HG02798 (cell line): ENCODE measurements around the gene BACE2.
"Not testable (repeated sequence)": the region's sequence is repeated elsewhere in the genome, so short reads cannot be mapped to it uniquely, and the experiment has no call there.

Experiments used
- ATAC-seq: cut with Tn5 transposase; IDR thresholded peaks from one replicate; pipeline ENCODE4 v1.9.1; 2021; ENCODE audit warnings: mild to moderate bottlenecking; ENCODE audit not compliant: unreplicated experiment, poor library complexity

BACE2 gene

DNA sequence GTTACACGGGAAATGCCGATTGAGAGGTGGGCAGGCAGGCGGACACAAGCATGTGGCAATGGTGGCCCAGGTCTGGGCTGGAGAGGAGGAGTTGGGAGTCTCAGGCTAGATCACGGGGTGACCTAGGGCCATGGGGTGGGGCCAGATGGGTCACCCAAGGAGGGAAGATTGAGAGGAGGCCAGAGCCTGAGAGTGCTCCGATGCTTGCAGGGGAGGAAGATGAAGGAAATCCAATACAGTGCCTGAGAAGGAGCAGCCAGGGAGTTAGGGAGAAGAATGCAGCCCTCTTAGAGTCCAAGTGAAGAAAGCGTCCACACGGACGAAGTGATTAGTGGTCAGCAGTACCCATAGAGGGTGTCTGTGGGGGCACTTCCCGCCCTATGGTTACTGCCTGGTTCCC lies 87.2 kb downstream of the BACE2 start:
- ATAC-seq, result no peak

DNA sequence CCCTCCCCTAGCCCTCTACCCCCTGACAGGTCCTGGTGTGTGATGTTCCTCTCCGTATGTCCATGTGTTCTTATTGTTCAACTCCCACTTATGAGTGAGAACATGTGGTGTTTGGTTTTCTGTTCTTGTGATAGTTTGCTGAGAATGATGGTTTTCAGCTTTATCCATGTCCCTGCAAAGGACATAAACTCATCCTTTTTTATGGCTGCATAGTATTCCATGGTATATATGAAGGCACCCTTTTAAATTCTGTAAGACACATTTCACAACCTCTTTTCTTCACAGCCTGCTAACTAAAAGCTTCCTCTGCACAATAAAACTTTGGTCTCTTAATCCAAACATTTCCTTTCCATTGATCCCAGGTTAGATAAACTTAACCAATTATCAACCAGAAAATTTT lies 88.3 kb downstream of the BACE2 start:
- not testable (repeated sequence) for ATAC-seq

DNA sequence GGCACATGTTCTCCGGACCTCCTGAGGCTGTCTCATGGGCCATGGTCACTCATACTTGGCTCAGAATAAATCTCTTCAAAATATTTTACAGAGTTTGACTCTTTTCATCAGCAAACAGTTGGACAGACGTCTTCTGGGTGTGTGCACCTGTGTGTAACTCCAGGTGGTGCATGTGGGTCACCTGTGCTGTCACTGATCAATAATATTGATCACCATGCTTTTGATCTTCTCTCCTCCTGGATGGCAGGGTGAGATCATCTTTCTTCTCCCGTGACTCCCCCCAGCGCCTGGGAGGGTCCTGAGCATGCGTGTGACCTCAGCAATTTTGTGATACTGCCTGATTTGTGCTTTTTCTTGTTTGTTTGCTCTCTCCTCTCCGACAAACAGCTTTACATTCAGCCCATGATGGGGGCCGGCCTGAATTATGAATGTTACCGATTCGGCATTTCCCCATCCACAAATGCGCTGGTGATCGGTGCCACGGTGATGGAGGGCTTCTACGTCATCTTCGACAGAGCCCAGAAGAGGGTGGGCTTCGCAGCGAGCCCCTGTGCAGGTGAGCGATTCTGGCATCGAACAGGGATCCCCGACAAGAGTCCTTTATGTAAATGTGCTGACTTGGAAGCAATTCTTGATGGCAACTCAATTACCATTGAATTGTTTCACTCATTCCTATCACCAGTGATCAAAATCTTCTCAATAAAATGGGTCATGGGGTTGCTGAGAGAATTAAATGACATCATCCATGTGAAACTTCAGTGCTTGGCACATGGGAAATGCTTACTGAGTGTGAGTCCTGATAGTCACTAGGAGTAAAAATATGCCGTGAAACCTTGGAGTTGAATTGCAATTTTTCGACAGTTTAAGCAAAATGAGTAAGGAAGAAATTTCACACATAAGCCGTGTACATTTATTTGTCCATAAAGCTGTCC lies 89.1 kb downstream of the BACE2 start:
- ATAC-seq, result no peak

DNA sequence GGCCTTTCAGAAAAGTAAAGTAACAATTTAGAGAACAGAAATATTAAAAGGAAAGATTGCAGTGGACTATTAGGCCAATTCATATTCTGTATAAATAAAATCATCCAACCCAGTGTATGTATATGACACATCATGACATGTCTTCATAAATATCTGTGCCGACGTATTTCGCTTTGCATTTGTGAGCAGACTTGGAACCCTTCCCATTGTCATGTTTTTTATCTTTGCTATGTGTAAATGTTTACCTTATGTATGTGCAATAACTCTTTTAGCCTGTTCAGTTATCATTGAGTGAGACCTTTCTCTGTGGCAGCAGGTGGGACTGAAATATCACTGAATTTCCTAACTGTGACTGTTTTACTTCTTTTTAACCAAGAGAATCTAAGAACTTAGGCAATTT lies 90.7 kb downstream of the BACE2 start:
- no peak for ATAC-seq

DNA sequence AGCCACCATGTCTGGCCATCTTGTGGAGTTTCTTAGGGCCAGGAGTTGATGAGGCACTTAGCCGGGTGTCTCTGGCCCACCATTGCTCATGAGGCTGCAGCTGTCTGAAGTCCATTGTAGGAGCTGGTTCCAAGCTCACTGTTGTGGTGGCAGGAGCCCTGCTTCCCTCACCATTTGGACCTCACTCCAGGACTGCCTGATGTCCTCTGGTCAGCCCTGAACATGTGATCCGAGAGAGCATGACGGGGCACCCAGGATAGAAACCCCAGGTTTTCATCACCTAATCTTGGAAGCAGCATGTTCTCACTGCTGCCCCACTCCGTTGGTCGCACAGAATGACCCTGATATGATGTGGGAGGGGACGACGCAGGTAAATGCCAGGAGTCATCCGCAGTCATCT lies 92.5 kb downstream of the BACE2 start:
- no peak for ATAC-seq

DNA sequence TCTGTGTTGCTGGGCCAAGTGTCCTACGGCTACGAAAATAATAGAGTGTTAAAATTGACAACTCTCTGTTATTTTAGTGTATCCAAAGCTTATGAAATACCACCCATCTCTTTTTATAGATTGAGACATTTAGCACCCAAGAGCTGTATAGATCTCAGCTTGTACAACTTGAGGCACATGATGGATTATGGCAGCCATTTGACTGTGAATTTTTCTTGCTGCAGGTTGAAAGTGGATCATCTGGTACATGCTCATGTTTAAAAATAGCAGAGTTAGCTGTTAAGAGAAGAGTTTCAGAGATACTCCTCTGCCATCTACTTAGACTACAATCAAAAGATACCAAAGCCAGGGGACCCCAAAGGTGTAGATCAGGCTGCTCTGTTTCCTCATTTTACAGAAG lies 99.4 kb downstream of the BACE2 start:
- ATAC-seq, result no peak

DNA sequence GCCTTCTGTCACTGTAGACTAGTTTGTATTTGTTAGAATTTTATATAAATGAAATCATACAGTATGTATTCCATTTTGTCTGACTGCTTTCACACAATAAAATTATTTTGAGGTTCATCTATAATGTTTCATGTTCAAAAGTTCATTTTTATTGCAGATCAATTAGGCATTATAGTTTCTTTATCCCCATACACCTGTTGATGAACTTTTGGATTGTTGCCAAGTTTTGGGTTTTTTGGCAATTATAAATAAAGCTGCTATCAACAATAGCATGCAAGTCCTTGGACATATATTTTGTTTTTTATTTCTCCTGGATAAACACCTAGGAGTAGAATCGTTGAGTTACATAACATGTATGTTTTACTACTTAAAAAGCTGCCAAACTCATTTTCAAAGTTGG lies 101.6 kb downstream of the BACE2 start:
- no peak for ATAC-seq

DNA sequence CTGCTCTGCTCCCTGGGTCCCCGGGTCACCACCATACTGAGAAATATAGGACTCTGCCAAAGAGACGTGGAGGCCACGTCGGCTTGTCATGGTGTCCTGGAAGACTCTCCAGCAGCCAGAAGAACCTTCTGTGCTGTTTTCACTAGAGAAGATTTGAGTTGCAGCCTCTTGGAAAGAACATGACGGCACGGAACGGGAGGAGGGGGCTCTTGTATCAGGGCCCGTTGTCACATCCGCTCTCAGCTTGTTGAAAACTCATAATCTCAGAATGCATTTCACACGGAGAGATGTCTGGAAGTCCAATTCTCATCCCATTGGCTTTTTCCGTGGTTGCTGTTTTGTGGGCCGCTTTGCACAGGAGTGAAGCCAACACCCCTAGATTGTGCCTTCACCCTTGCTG lies 109.2 kb downstream of the BACE2 start:
- no peak for ATAC-seq

DNA sequence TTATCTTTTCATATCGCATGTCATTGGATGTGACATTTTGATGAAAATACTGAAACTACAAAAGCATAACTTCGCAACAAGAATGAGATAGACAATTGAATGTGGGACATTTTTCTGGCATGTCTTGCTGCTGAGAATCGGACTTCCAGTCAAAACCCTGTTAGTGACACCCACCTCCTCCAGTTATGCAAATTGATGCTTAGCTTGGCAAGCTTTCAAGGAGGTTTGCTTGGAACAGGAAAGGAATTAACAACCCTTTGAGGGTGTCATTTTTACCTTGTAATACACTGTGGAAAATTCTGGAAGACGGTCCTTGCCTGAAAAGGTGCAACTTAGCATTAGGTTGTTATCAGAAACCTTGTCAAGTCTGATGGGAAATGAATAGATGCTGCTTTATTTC lies 109.9 kb downstream of the BACE2 start:
- ATAC-seq, result no peak

DNA sequence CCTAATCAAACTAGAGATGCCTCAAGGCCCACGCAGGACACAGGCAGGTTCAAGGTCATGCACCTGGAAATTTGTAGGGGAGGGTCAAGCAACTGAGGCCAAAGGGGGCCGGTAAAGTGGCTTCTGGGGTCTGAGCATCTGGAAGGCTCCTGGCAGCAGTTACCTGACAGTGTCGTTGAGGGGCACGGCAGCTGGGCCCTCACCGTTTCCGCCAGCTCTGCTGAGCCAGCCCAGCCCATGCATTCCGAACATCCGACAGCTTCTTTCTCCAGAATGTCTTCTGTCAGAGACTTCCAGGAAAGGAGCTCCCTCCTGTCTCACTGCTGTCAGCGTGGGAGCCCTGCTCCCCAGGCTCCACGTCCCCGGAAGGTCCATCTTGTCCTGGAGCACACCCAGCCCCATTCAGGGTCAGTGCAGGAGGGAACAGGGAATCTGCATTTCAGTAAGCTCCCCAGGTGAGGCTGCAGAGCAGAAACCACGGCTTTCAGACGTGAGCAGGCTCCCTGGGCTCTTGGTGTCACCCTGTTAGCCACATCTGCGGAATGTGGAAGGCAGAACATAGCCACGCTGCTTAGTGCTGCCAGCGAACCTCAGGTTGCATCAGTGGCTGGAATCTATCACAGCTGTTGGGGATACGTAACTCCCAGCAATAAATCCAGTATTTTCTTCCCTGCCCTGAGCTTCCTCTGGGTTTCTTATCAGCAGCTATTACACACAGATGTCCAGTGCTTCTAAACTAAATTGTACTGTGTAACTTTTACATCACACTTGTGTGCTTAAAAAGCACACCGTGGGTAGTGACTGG lies 112.4 kb downstream of the BACE2 start:
- ATAC-seq, result no peak

DNA sequence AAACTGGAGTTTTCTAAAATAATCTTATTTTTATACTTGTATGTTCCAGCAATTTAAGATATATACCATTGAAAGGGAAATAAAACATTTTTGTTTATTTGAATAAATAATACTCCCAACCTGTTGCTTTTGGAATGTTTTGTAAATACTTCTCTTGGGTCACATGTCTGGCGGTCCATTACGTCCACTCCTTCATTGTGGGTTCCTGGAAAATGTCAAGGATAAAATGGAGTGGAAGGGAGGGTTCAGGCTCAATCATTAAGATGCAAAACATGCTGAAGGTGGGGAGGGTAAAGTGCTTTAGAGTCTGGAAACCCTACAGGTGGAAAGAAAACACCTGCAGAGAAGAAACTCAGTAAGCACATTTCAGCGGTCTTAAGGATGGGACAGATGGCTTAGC lies 114.5 kb downstream of the BACE2 start:
- no peak for ATAC-seq

DNA sequence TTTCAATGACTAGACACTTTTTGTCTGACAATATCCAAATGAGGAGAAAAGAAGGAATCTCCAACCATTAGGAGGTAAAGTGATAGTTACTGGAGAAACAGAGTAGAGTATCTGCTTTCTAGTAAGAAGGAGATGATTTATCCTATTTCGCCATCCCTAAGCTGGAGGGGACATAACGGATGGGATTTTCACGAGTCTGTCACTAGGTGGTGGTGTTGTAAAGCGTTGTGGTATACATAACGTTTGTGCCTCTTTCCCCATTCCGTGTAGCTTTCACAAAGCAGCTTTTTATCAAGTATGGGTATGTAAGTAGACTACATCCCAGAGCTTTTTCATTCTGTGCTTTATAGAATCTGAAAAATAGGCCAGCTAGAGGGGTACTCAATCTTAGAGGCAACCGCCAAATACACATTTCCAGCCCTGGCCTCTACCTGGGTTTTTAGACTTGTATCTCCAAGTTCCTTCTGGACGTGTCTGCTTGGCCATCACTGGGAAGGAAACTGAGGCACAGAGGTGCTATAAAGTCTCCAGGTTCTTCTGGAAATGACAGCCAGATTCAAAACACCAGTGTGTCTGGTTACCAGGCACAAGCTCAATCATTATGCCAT lies 115.4 kb downstream of the BACE2 start:
- peak; percentile 61 for ATAC-seq

DNA sequence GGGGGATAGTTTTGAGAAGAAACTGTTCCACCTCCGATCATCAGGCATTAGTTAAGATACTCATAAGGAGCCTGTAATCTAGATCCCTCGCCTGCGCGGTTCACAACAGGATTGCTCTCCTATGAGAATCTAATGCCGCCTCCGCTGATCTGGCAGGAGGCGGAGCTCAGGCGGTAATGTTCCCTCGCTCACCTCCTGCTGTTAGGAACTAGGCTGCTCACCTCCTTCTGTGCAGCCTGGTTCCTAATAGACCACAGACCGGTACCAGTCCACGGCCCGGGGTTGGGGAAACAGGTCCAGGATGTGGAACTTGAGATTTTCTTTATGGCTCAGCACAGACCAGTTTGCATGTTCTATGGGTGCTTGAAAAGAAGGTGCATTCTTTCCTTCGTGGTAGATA lies 121.5 kb downstream of the BACE2 start:
- ATAC-seq, result no peak

DNA sequence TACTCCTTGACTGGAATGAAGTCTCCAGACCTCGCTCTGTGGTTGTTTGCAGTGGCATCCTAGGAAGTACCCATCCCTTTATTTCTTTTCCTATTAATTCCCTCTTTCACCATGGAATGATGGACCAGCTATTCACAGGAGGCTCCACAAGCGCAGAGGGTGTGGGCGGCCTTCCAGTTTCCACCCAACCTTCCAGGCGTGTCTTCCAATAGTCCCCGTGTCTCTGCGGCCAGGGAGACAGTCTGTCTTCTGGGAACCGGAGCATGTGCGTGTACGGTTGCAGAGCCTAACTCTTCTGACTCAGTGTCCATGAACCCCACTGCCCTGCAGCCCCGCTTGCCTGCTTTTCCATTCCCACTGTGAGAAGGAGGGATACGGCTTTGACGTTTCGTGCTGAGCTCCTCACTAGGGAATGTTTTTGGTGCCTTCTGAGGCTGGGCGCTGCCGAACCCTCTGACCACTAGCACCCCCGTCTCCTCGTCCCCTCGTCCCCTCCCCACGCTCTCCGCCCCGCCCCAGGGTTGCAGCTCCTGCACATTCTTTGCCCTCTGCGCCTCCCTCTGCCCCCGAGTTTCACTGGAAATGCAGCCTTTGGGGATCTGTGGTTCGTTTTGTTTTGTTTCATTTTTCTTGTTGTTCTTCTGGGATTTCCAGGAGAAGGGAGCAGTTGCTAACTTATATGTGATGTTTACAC lies 122.3 kb downstream of the BACE2 start:
- ATAC-seq, result no peak

DNA sequence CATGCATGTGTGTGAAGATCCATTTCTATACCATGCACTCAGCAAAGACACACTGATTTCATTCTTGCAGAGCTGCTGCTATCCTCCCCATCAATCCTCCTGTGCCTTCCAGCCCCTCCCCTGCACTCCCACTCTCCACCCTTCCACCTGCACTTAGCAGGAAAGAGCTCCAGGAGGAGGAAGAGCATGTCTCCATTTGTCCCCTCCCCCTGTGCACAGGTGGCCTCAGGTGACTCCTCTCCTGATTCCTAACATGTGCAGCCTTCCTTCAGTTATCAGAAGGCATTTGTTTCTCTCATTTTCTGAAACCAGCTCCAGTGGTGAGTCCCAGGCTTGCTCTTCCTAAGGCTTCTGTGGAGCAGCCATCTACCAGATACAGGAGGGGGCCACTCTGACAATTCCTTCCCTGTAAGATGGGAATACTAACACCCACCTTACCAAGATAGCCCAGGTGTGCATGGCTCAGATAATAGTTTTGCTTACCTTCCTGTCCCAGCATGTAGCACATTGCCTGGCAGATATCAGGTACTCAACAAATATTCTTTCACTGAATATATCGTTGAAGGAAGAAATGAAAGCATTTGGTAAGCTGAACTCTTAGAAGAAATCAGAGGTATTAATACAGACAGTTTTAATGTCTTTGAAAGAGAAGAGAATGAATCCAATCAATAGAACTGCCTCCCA lies 126.7 kb downstream of the BACE2 start:
- ATAC-seq, result no peak

DNA sequence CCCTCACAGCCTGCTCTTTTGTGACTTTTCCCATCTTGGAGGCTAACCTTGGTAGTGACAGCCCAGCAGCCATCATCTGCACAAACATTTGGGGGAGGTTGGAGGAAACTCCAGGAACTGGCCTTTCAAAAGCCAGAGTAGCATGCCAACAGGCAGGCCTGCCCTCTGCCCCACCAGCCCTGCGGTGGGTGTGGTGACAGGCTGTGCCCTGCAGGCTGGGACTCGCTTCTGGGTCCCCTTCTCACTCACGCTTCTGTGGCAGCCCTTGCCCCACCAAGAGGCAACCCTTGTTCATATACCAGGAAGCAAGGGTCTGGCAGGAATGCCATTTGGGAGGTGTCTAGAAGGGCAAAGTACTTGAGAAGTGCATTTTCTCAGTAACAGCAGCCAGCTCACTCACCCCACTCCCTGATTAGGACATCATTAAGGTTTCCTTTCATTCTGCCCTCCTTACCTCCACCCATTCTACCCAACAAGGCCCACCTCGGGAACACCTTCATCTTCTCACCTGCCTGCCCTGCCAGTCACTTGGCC lies 127.8 kb downstream of the BACE2 start:
- no peak for ATAC-seq

DNA sequence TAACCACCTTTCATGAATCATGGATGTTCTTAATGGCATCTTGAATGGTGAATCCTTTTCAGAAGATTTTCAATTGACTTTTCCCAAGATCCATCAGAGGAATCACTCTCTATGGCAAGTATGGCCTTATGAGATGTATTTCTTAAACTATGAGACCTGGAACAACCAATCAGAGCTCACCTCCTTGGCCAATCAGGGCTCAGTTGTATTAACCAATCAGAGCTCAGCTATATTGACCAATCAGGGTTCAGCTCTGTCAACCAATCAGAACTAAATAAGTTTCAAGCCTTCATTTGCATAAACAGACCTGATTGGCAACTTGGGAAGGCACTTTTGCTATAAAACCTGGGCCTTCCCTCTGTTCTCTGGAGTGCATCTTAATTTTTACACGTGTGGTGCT lies 135.0 kb downstream of the BACE2 start:
- no peak for ATAC-seq

DNA sequence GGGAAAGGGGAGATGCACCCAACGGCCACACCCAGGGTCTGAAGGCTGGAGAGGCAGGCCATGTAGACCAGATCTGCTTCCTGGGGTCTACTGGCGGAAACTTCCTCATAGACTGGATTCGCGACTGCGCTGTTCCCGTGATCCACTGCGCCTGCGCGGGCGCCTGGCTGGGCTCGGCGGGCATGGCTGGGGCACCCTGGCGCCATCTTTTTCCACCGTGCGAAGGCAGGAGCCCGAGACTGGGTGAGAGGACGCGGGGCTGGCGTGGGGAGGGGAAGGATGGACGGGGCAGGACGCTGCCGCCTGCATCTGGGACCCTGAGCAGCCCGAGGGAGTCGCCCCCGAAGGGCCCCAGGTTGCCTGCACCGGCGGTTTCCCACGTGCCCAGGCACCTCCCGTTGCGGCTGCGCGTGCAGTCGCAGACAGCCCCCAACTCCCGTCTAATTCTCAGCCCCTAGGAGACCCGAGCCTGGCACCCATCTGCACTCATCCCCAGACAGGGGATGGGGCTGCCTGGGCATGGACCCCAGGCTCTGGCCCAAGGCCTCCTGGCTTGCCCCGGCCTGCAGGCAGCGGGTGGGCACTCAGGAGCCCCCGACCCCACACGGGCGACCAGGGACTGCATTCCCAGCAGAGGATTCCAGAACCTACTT lies 136.2 kb downstream of the BACE2 start:
- ATAC-seq, result no peak

DNA sequence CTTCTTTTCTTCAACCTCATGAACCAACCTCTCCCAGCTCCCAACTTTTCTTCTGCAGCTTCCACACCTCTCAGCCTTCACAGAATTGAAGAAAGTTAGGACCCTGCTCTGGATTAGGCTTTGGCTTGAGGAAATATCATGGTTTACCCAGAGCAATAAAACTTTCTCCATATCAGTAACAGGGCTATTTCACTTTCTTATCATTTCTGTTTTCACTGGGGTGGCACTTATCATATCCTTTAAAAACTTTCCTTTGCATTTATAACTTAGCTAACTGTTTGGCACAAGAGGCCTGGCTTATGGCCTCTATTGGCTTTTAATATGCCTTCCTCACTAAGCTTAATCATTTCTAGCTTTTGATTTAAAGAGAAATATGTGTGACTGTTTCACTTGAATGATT lies 139.3 kb downstream of the BACE2 start:
- ATAC-seq, result no peak
